Activated T-helper 2 cell treated with anti-CD3 and anti-CD28 coated beads, Interferon-gamma antibody, Interleukin-2, Interleukin-4, amounts not matched to agents 10 μg/mL and 5 μg/mL and 100 μg/mL, durations not matched to agents 14 hours and 24 hours and 36 hours (primary cell): ENCODE data around the gene PEX6. TPM values are rescaled to one million over a fixed set of nuclear protein-coding genes. Genes with fewer than 3 reads are reported as not detected.

ENCODE experiments used
- DNase-seq: peaks from one replicate; pipeline ENCODE4 v3.0.0; 2021; ENCODE audit warnings: low spot score
- H3K27ac Mint-ChIP-seq: one replicate; pipeline ENCODE4 v1.8.0; 2021; ENCODE audit warnings: mixed read lengths
- H3K27me3 Mint-ChIP-seq: one replicate; pipeline ENCODE4 v1.8.0; 2021; ENCODE audit warnings: low read depth, mixed read lengths
- H3K36me3 Mint-ChIP-seq: one replicate; pipeline ENCODE4 v1.8.0; 2021; ENCODE audit warnings: low read depth, mixed read lengths
- H3K4me1 Mint-ChIP-seq: one replicate; pipeline ENCODE4 v1.8.0; 2021; ENCODE audit warnings: low read depth, mixed read lengths
- H3K4me3 Mint-ChIP-seq: one replicate; pipeline ENCODE4 v1.8.0; 2021; ENCODE audit warnings: low read depth, mild to moderate bottlenecking, moderate library complexity, mixed read lengths
- H3K9me3 Mint-ChIP-seq: one replicate; pipeline ENCODE4 v1.8.0; 2021; ENCODE audit warnings: mixed read lengths
- intact Hi-C: fragments of 100-400 bp; cut with micrococcal nuclease; formaldehyde crosslinking; loops from one replicate; pipeline ENCODE4 v1.15.1; 2023
- total RNA-seq: library from RNA; stranded (reverse); gene quantifications from 2 replicates; pipeline ENCODE4 v1.2.3, GENCODE V29; 2022

PEX6 gene, protein sequence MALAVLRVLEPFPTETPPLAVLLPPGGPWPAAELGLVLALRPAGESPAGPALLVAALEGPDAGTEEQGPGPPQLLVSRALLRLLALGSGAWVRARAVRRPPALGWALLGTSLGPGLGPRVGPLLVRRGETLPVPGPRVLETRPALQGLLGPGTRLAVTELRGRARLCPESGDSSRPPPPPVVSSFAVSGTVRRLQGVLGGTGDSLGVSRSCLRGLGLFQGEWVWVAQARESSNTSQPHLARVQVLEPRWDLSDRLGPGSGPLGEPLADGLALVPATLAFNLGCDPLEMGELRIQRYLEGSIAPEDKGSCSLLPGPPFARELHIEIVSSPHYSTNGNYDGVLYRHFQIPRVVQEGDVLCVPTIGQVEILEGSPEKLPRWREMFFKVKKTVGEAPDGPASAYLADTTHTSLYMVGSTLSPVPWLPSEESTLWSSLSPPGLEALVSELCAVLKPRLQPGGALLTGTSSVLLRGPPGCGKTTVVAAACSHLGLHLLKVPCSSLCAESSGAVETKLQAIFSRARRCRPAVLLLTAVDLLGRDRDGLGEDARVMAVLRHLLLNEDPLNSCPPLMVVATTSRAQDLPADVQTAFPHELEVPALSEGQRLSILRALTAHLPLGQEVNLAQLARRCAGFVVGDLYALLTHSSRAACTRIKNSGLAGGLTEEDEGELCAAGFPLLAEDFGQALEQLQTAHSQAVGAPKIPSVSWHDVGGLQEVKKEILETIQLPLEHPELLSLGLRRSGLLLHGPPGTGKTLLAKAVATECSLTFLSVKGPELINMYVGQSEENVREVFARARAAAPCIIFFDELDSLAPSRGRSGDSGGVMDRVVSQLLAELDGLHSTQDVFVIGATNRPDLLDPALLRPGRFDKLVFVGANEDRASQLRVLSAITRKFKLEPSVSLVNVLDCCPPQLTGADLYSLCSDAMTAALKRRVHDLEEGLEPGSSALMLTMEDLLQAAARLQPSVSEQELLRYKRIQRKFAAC
- total RNA-seq: 26.0 and 27.8 TPM in 2 replicates

DNA sequence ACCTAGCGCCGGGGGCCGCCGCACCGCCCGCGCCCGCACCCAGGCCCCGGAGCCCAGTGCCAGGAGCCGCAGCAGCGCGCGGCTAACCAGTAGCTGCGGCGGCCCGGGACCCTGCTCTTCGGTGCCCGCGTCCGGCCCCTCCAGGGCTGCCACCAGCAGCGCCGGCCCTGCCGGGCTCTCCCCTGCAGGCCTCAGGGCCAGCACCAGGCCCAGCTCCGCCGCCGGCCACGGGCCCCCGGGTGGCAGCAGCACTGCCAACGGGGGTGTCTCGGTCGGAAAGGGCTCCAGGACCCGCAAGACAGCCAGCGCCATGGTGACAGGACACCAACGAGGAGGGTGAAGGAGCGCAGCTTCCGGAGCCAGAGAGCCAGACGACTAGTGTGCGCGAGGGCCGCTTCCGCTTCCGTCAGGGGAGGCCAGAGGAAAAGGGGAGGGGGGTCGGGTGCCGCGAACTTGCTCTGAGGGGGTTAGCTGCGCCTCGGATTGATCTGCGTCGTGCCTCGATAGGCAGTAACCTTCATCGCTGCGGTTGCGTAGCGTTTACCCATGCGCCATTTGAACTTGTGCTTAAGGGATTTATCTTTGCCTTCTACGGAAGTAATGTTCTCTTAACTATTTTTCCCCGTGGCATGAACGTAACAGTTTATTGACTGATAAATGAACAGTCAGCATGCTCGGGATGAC is at the start of gene PEX6:
PEX6 (minus strand) TSS at position 343 of the 684 bp plus-strand sequence; CDS start at position 312, 31 bp downstream.
- H3K4me3 Mint-ChIP-seq: peak within 1 kb of the TSS; percentile 91
- H3K27ac Mint-ChIP-seq: peak within 1 kb of the TSS; percentile 99
- no peaks in the 10 kb centered on the region for H3K27me3 Mint-ChIP-seq
- peak; percentile 96 for DNase-seq
- peaks cover 31% of the 10 kb centered on the region for H3K4me1 Mint-ChIP-seq
- intact Hi-C loops: loop anchor here (1.0 kb wide), 3 partner anchors 34 to 80 kb away; partner anchors contain the start of genes CNPY3, KLC4, MEA1 and MRPL2
- H3K9me3 Mint-ChIP-seq: no peaks in the 10 kb centered on the region
- peaks cover 26% of the 10 kb centered on the region for H3K36me3 Mint-ChIP-seq

DNA sequence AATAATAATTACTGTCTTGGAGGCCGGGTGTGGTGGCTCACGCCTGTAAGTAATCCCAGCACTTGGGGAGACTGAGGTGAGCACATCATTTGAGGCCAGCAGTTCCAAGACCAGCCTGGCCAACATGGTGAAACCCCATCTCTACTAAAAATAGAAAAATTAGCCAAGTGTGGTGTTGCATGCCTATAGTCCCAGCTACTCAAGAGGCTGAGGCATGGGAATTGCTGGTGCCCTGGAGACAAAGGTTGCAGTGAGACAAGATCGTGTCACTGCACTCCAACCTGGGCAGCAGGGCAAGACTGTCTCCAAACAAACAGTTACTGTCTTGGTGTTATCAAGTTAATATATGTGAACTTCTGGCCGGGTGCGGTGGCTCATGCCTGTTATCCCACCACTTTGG is 47.4 kb upstream of the PEX6 start:
- Mint-ChIP-seq H3K27ac (no peak overlapping the region), H3K36me3 (peaks cover 58% of the 10 kb centered on the region), H3K27me3 (no peaks in the 10 kb centered on the region), H3K4me3 (no peak overlapping the region), H3K9me3 (no peaks in the 10 kb centered on the region), H3K4me1 (peaks cover 10% of the 10 kb centered on the region)
- intact Hi-C loops: no loop called here
- DNase-seq: no peak

DNA sequence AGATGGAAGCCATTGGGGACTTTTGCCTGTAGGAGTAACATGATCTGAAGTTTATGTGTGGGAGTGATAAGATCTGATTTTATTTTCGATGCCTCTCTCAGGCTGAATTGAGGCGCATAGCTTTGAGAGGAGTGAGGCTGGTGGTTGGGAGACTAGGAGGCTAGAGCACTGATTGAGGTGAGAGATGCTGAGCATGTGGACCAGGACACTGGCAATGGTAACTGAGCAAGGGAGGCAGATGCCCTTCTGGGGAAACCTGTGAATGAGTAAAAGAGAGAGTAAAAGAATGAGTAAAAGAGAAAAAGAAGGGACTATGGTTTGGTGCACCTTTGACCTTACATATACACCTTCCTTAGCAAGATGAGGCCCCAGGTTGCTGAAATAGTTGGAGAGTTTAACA is 45.5 kb upstream of the PEX6 start:
- DNase-seq: no peak
- Mint-ChIP-seq H3K4me3 (peak overlapping the region; percentile 7), H3K36me3 (peaks cover 57% of the 10 kb centered on the region)

DNA sequence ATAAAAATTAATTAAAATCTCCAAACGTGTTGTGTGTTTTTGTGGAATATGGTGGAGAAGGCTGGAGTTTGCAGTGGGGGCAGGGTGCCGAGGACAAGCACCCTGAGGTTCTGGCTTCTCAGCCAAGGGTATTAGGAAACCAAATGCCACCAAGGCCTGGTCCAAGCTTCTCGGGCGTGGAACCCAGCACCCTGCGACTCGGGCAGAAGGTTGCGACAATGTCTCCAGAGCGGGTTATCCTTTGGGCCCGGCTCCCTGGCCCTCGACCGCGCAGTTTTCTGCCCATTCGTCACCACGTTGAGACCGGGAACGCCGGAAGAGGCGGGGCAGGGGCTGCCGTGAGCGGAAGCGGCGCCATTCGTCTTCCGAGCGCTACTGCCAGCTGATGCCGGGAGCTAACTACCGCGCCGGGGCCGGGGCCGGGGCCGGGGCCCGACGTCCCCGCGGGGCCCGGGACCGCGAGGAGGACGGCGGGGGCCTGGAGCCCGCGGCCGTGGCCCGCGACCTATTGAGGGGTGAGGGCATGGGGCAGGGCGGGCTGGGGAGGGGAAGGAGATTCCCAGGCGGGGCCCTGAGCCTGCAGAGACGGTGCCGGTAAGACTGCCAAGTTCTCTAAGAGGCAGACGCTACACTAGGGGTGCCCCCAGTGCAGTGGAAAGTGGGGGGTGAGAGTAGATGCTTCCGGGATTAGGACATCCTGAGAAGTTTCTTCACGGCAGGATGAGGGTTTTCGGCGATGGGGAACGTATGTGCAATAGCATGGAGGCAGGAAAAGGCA is 42.5 kb upstream of the PEX6 start, which contains the start of gene RRP36:
RRP36 (plus strand) TSS at position 354 of the 778 bp plus-strand sequence; CDS start at position 386, 32 bp downstream.
- intact Hi-C loops: loop anchor here (5.0 kb wide), 1 partner anchor 119 kb away; no protein-coding TSS in a partner anchor
- Mint-ChIP-seq H3K27ac (peak within 1 kb of the TSS; percentile 88), H3K27me3 (no peaks in the 10 kb centered on the region), H3K4me3 (peak within 1 kb of the TSS; percentile 97), H3K4me1 (peaks cover 20% of the 10 kb centered on the region), H3K9me3 (no peaks in the 10 kb centered on the region), H3K36me3 (peaks cover 53% of the 10 kb centered on the region)
- peak; percentile 58 for DNase-seq

More for the DNA sequence above, 45.5 kb upstream of the PEX6 start:
- Mint-ChIP-seq H3K27ac (peak overlapping the region; percentile 10), H3K27me3 (no peaks in the 10 kb centered on the region), H3K9me3 (no peaks in the 10 kb centered on the region), H3K4me1 (peaks cover 18% of the 10 kb centered on the region)
- intact Hi-C loops: loop anchor here (5.0 kb wide), 1 partner anchor 122 kb away; no protein-coding TSS in a partner anchor

DNA sequence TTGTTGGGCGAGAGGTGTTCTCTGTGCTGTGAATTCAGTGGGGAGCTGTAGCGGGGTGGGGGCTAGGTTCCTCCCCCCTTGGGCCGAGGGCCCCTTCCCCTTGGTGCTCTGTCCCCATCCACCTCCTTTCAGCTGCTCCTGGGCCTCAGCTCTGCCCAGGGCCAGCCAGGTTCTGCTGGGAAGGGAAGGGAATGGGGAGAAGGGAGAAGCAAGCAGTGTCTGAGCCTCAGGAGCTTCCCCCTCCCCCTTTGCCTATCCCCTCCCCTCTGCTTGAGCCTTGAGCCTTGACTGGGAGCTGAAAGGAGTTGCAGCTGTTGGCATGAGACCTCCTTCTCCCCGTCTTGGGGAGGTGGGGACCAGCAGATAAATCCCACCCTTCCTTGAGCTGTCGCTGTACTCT is 41.9 kb upstream of the PEX6 start:
- peak overlapping the region; percentile 58 for H3K27ac Mint-ChIP-seq
- no peaks in the 10 kb centered on the region for H3K27me3 Mint-ChIP-seq
- peaks cover 54% of the 10 kb centered on the region for H3K36me3 Mint-ChIP-seq
- DNase-seq: no peak
- intact Hi-C loops: loop anchor here (5.0 kb wide), 1 partner anchor 119 kb away; no protein-coding TSS in a partner anchor
- no peaks in the 10 kb centered on the region for H3K9me3 Mint-ChIP-seq
- peaks cover 22% of the 10 kb centered on the region for H3K4me1 Mint-ChIP-seq
- peak overlapping the region; percentile 78 for H3K4me3 Mint-ChIP-seq

DNA sequence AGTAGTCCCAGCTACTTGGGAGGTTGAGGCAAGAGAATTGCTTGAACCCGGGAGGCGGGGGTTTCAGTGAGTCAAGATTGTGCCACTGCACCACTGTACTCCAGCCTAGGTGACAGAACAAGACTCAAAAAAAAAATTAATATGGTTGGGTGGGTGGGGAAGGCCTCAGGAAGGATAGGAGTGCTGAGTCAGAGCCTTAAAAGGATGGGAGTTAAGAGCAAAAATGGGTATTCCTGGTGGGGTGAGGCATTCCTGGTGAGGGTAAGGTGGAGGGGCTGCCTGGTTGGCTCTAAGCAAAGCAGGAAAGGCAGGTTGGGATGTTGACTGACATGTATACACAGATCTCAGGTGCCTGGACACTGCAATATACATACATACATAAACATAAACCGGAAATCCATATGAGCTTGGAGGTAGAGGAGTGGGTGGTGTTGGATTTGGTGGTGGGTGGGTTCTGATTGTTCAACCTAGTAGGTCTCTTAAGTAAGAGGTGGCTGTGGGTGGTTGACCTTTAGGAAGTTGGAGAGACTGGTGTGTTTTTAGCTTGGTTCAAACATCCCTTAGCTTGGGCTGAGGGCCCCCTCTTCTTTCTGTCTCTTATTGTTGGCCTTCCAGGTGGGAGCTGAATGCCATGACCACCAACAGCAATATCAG is 41.2 kb upstream of the PEX6 start:
- Mint-ChIP-seq H3K4me1 (peaks cover 23% of the 10 kb centered on the region), H3K27me3 (no peaks in the 10 kb centered on the region), H3K9me3 (no peaks in the 10 kb centered on the region), H3K4me3 (peak overlapping the region; percentile 62), H3K27ac (peak overlapping the region; percentile 54), H3K36me3 (peaks cover 52% of the 10 kb centered on the region)
- no peak for DNase-seq
- intact Hi-C loops: loop anchor here (5.0 kb wide), 1 partner anchor 118 kb away; no protein-coding TSS in a partner anchor

DNA sequence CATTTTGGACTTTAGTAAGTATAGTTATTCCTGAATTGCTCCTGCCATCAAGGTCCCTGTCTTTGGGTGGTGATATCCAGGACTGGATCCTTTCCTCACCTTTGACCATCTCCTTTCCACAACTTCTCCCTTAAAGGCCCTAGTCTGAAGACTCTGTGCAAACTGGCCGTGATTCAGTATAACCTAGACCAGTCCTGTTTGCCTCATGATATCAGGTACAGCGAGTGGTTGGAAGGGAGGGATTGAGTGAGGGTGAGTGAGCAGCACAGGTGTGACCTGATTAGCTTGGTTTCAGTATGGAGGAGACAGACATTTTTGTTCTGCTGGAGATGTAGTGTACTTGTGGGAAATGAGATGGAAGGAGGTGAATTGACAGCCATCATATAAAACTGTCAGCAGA is 40.2 kb upstream of the PEX6 start:
- DNase-seq: no peak
- Mint-ChIP-seq H3K9me3 (no peaks in the 10 kb centered on the region), H3K27ac (peak overlapping the region; percentile 15), H3K4me1 (peaks cover 25% of the 10 kb centered on the region), H3K4me3 (peak overlapping the region; percentile 58), H3K36me3 (peaks cover 43% of the 10 kb centered on the region), H3K27me3 (no peaks in the 10 kb centered on the region)
- intact Hi-C loops: no loop called here

DNA sequence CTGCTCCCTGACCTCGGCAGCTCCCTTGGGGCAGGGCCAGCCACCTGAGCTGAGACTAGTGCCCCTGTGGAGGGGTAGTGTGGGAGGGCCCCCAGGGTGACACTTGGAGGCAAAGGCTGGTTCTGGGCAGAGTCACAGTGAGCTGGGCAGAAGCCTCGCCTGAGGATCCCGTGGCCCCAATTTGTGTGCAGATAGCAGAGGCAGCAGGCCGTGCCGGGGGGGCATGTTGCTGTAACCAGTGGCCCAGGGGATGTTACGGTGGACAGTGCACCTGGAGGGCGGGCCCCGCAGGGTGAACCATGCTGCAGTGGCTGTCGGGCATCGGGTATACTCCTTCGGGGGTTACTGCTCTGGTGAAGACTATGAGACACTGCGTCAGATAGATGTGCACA is 38.0 kb upstream of the PEX6 start:
- Mint-ChIP-seq H3K9me3 (no peaks in the 10 kb centered on the region), H3K4me1 (peaks cover 41% of the 10 kb centered on the region), H3K27ac (no peak overlapping the region)

DNA sequence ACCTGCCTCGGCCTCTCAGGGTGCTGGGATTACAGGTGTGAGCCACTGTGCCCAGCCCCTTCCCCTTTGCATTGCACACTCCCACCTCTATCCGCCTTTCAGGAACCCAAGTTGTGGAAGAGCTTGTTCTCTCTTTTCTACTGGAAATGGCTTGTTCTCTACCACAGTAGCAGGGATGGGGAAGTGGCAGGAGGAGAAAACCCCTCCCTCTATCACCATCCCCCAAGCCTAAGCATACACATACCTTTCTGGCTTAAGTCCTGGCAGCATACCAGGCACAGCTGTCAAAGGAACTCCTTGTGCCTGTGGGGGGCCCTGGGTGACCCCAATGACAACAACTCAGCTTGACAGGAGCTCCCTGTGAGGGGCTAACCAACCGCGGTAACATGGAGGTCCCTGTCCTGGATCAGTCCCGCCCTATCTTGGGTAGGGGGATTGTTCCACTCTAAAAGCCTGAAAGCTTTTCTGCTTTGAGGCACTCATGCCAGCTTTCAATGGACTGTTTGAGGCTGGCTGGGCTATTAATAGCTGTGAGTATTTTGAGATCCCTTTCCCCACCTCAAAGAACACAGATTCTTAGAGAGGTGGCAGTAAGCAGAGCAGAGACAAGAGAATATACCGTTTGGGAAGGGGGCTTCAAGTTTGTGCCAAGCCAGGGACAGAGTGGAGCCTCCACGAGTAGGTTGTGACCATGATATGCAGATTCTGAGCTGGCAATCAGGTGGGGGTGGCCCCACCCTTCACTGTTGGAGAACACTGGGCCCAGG is 37.4 kb upstream of the PEX6 start:
- Mint-ChIP-seq H3K27me3 (no peaks in the 10 kb centered on the region), H3K4me1 (peaks cover 44% of the 10 kb centered on the region), H3K9me3 (no peaks in the 10 kb centered on the region), H3K27ac (no peak overlapping the region), H3K36me3 (peaks cover 64% of the 10 kb centered on the region), H3K4me3 (peak overlapping the region; percentile 23)
- intact Hi-C loops: no loop called here
- DNase-seq: no peak

More for the DNA sequence above, 38.0 kb upstream of the PEX6 start:
- no peak overlapping the region for H3K4me3 Mint-ChIP-seq
- intact Hi-C loops: no loop called here
- H3K27me3 Mint-ChIP-seq: no peaks in the 10 kb centered on the region
- H3K36me3 Mint-ChIP-seq: peaks cover 63% of the 10 kb centered on the region
- no peak for DNase-seq

DNA sequence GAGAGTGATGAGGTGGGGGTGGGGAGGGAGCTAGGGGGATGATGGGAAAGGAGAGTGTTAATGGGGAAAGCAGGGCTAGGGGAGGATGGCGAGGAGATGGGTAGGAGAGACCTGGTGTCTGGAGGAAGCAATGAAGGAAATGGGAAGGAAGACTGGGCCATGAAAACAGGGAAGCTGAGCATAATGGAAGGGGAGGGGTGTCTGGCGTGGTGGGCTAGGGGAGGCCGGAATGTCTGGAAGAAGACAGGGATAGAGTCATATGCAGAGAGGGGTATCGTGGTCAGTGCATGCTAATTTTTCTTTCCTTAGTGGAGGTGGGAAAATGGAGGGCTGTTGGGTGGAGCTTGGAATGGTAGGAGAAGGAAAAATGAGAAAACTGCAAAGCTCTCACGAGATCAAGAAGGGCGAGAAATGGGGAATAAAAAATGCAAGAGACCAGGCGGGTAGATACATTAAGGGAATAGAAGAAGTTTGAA is 35.5 kb upstream of the PEX6 start:
- H3K27ac Mint-ChIP-seq: peak overlapping the region; percentile 74
- H3K4me1 Mint-ChIP-seq: peaks cover 36% of the 10 kb centered on the region
- H3K27me3 Mint-ChIP-seq: no peaks in the 10 kb centered on the region
- DNase-seq: no peak
- H3K36me3 Mint-ChIP-seq: peaks cover 68% of the 10 kb centered on the region
- intact Hi-C loops: loop anchor here (1.0 to 2.0 kb wide), 4 partner anchors 45 to 268 kb away; partner anchors contain the start of genes CNPY3, KLC4, MRPL2 and TBCC
- H3K9me3 Mint-ChIP-seq: no peaks in the 10 kb centered on the region
- H3K4me3 Mint-ChIP-seq: peak overlapping the region; percentile 96
